HG03342 (cell line): ENCODE data around the gene CMPK1.

Source experiments
- ATAC-seq: cut with Tn5 transposase; IDR thresholded peaks from one replicate; pipeline ENCODE4 v1.9.1; 2021; ENCODE audit warnings: mild to moderate bottlenecking, moderate library complexity; ENCODE audit not compliant: unreplicated experiment

CMPK1 gene

DNA sequence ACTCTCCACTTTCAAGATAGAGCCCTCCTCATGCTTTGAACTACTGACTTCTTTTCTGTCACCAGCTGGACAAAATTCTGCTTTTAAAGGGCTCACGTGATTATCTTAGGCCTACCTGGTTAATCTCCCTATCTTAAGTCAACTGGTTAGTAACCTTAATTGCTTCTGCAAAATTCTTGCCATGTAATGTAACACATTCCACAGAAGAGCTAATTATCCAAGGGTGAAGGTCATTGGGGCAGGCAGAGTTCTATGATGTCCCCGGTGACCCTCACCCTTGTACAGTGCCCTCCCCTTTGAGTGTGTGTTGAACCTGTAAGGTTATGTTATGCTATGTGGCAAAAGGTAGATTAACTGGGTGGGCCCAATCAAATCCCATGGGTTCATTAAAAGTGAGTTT is 57.3 kb downstream of the CMPK1 start:
- ATAC-seq, result no peak

- ATAC-seq, result no peak
These were observed 59.6 kb downstream of the CMPK1 start for GRCh38 chr1:47393141-47393540.

- no peak for ATAC-seq
These were observed 61.8 kb downstream of the CMPK1 start for GRCh38 chr1:47395433-47395832.

DNA sequence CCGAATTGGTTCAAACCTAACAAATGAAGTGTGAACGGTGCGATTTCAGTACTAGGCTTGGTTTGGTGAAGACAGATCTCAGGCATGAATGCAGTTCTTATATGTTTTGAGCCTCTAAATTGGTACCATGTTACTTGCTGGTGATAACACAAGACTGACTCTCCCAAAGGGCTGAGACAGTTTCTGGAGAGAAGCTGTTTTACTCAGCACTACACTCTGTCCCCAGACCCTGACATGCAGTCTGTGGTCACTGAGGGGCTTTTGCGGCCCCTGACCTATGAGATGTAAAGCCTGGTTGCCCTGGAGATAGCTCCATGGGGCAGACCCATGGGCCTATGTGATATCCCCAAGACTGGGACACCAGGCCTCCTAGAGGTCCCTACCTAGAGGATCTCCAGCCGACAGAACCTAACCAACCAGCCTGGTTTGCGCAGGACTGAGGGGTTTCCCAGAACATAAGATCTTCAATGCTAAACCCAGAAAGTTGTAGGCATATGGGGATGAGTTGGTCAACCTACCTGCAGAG is 63.1 kb downstream of the CMPK1 start:
- ATAC-seq, result no peak

DNA sequence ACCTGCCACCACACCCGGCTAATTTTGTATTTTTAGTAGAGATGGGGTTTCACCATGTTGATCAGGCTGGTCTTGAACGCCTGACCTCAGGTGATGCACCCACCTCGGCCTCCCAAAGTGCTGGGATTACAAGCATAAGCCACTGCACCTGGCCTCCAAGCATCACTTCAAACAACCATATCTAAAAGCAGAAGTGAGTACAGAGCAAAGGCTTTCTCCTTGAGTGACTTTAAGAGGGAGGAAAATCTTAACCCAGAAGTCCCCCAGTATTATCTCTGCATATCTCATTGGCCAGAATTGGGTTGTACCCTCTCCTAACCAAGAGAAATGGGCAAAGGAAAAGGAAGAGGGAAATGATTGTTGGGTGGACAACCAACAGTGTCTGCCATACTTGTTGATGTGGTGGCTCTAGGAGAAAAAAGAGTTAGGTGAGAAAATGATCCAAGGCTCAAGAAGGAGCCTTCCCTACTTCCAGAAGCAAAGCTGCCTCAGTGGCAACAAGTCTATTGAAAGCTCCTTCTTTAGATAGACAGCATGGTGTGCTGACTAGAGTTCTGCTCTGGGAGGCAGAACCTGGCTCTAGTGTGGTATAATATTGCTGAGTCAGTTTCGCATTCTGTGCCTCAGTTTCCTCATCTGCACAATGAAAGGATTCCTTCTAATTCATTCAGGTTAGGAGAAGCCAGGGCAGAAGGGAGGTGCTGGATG is 65.7 kb downstream of the CMPK1 start:
- ATAC-seq, result peak; percentile 56

GRCh38 chr1:47399846-47400155 is 66.2 kb downstream of the CMPK1 start:
- no peak for ATAC-seq

- ATAC-seq, result no peak
These were observed 68.2 kb downstream of the CMPK1 start for GRCh38 chr1:47401761-47402160.

- no peak for ATAC-seq
These were observed 69.0 kb downstream of the CMPK1 start for GRCh38 chr1:47402591-47402990.

DNA sequence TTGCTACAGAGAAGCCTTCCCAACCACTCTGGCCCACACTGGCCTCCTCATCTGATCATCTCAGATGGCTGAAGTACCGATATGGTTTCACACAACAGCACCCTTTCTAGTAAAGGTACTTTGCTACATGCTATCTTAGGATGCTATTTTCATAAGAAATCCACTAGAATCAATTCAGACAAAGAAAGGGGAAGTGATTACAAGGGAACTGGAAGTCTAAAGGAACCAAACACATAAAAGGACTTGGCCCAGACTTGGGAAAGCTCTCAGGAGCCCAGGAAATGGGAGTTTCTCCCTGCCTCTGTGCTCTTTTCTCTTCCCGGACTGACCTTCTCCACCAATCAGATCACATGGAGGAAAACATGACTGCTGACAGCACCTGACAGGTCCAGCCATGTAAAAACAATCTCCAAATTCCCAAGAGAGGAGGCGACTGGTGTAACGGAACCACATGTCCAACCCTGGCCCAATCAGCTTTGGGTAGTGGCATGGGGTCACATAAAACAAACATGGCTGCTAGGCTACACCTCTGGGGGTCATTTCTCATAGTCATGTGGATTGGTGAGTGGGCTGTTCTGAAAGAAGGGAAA is 69.8 kb downstream of the CMPK1 start:
- ATAC-seq, result no peak

- no peak for ATAC-seq
These were observed 72.1 kb downstream of the CMPK1 start for GRCh38 chr1:47405697-47406096.

- no peak for ATAC-seq
These were observed 73.4 kb downstream of the CMPK1 start for GRCh38 chr1:47406966-47407365.

DNA sequence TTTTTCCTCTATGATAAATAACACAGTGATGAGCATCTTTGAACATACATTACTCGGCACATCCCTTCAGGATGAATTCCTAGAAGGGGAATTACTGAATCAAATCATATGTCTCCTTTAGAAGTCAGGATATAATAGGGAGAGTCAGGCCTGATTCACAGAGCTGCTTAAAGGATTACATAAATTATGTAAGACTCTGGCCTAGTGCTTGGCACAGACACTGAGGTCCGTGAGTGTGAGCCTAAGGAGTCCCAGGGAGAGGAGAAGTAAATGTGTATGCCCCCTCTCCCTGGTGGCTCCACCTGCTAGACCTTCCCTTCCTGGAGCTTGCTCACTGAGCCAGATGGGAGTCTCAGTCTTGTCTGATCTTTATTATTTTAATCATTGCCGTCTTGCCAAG is 73.9 kb downstream of the CMPK1 start:
- ATAC-seq, result no peak

- ATAC-seq, result no peak
These were observed 75.9 kb downstream of the CMPK1 start for GRCh38 chr1:47409311-47410067.

- no peak for ATAC-seq
These were observed 76.5 kb downstream of the CMPK1 start for GRCh38 chr1:47410068-47410455.

DNA sequence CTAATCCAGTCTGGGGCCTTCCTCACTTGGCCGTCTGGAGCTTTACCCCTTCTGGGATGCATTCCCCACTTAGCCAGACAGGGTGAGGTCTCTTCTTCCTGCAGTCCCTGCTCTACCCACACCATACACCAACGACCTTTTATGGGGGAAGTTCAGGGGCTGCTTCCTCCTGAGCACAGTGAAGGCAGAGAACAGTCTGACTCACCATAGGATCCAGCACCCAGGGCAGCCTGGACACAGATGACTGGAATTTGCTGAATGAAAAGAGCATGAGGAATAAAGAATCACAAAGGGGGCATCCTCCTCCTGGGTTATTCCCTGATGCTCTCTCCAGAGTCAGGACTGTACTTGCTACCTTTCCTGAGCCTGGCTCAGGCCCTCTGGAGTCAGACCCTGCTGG is 77.8 kb downstream of the CMPK1 start:
- no peak for ATAC-seq

GRCh38 chr1:47412437-47412836 is 78.8 kb downstream of the CMPK1 start:
- ATAC-seq, result no peak

DNA sequence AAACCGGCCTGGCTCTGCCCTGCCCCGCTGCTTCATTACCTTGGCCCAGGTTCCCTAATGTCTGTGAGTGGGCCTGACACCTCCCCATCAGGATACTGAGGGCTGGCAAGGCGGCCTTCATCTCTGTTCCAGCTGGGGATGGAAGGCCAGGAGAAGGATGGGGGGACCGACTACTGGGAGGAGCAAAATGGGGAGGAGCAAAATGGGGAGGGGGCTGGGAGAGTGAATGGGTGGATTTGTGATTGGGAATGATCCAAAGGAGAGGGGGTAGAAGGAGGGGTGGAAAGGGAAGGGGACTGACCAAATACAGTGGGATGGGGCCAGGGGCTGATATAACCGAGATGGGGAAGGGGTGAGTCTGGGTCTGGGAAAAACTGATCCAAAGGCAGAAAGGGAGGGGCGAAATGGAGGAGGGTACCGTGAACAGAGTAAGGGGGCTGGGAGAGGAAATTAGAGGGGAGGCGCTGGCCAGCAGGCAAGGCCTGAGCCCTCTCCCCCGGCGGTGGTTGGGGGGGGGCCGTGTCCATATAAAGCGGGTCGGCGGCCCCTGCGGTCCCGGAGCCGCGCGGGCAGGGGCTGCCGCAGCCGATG is 82.2 kb downstream of the CMPK1 start, which contains the start of gene FOXE3:
Gene FOXE3, plus strand, starts transcription at position 558 of the 591 bp plus-strand sequence. Its CDS starts 31 bp downstream, at position 589.
- no peak for ATAC-seq

- no peak for ATAC-seq
These were observed 83.0 kb downstream of the CMPK1 start for GRCh38 chr1:47416319-47417169.

DNA sequence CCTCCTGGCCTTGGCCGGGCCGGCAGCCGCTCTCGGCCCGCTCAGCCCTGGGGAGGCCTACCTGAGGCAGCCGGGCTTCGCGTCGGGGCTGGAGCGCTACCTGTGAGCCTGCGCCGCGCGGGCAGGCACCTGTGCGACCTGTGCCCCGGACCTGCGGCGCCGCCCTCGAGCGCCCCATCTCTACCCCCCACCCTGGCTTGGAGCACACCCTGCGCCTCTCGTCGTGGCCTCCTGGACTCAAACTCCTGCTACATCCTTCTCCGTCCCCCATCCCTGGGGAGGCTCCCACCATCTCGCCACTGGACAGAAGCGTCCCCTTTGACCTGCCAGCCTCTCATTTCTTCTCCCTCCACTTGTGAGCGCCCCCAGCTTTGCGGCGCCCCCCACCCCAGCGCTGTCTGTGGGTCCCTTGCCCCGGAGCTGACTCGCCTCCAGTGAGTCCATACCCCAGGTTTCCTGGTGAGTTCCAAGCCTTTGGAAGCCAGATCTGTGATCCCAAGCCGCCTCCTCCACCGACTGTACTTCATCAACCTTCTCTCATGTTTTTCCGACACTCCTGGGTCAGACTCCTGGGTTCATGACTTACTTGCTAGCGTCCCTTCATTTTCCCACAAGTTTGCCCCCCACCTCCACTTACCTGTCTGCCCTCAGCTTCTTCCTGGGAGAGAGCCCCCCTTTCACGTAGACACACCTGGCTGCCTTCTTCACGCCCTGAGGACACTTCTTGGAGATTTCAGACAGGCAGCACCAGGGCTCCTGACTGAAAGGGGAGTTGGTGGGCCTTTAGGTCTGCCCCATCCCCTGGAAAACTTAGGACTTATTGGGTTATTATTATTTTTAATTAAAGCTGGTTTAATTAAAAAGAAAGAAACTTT is 83.8 kb downstream of the CMPK1 start:
- no peak for ATAC-seq

- ATAC-seq, result no peak
These were observed 84.5 kb downstream of the CMPK1 start for GRCh38 chr1:47418122-47418521.
